Measurements from ENCODE around the gene WDR62.

GRCh38 chr19:36114721-36115452 lies 60.2 kb downstream of the WDR62 start, which contains the start of gene POLR2I:
- TF ChIP-seq CTCF (IDR thresholded peaks at IDR 0.05; ENCODE audit: low read depth, low read length) (no peak), EZH2phosphoT487 (IDR thresholded peaks at IDR 0.05; ENCODE audit: low read depth) (no peak)
